22Rv1 (cell line): Measurements from ENCODE around the gene MLST8.

Experiments used
- CTCF ChIP-seq: fragments of 450-650 bp; IDR thresholded peaks from 2 replicates; pipeline ENCODE4 v1.5.1; 2017; ENCODE audit warnings: mild to moderate bottlenecking
- ZFX ChIP-seq: fragments of 450-650 bp; IDR thresholded peaks from 2 replicates; pipeline ENCODE4 v1.6.1; 2017; ENCODE audit warnings: antibody characterized with exemption, borderline replicate concordance

GRCh38 chr16:2238150-2238837, 33.0 kb downstream of the MLST8 start:
- TF ChIP-seq CTCF (no peak), ZFX (no peak)
